H9 (cell line): ENCODE data around the gene PBX1. TPM values are rescaled to one million over a fixed set of nuclear protein-coding genes. Genes with fewer than 3 reads are reported as not detected.

ENCODE experiments used
- DNase-seq: peaks from one replicate; pipeline ENCODE4 v3.0.0-alpha.2; 2017
- H2AFZ ChIP-seq: one replicate; pipeline ENCODE4 v1.6.1; 2013; ENCODE audit warnings: mild to moderate bottlenecking, low read length, control low read depth, moderate library complexity
- H2AK5ac ChIP-seq: 2 replicates; pipeline ENCODE4 v1.6.1; 2013; ENCODE audit warnings: low read length, control low read depth, mixed read lengths; ENCODE audit not compliant: insufficient read length
- H2BK120ac ChIP-seq: one replicate; pipeline ENCODE4 v1.6.1; 2013; ENCODE audit warnings: low read depth, mild to moderate bottlenecking, low read length, control low read depth, inconsistent platforms; ENCODE audit not compliant: poor library complexity, severe bottlenecking
- H2BK12ac ChIP-seq: 2 replicates; pipeline ENCODE4 v1.6.1; 2013; ENCODE audit warnings: low read length, control low read depth, mixed read lengths, low read depth; ENCODE audit not compliant: insufficient read length
- H2BK15ac ChIP-seq: 2 replicates; pipeline ENCODE4 v1.6.1; 2013; ENCODE audit warnings: low read depth, low read length, control low read depth
- H2BK20ac ChIP-seq: one replicate; pipeline ENCODE4 v1.6.1; 2013; ENCODE audit warnings: low read depth, mild to moderate bottlenecking, low read length, control low read depth, inconsistent platforms; ENCODE audit not compliant: poor library complexity, severe bottlenecking
- H2BK5ac ChIP-seq: 2 replicates; pipeline ENCODE4 v1.6.1; 2013; ENCODE audit warnings: low read length, control low read depth, mixed read lengths; ENCODE audit not compliant: insufficient read length
- H3K14ac ChIP-seq: 2 replicates; pipeline ENCODE4 v1.6.1; 2013; ENCODE audit warnings: low read length, control low read depth; ENCODE audit not compliant: insufficient read depth
- H3K18ac ChIP-seq: 2 replicates; pipeline ENCODE4 v1.6.1; 2013; ENCODE audit warnings: low read depth, mild to moderate bottlenecking, mixed read lengths, low read length, control low read depth; ENCODE audit not compliant: insufficient read length
- H3K23ac ChIP-seq: 2 replicates; pipeline ENCODE4 v1.6.1; 2013; ENCODE audit warnings: low read length, control low read depth, mixed read lengths, low read depth; ENCODE audit not compliant: insufficient read length
- H3K23me2 ChIP-seq: 2 replicates; pipeline ENCODE4 v1.6.1; 2013; ENCODE audit warnings: low read depth, mild to moderate bottlenecking, mixed read lengths, low read length, control low read depth; ENCODE audit not compliant: insufficient read length, poor library complexity, severe bottlenecking
- H3K27ac ChIP-seq: 2 replicates; pipeline ENCODE4 v1.5.1; 2013; ENCODE audit warnings: low read length, control low read depth, mixed read lengths, low read depth; ENCODE audit not compliant: insufficient read length
- H3K27me3 ChIP-seq: 2 replicates; pipeline ENCODE4 v1.6.1; 2013; ENCODE audit warnings: low read length, control low read depth, inconsistent platforms; ENCODE audit not compliant: insufficient read depth
- H3K4ac ChIP-seq: 2 replicates; pipeline ENCODE4 v1.6.1; 2013; ENCODE audit warnings: low read depth, mild to moderate bottlenecking, control low read depth, inconsistent platforms, low read length, moderate library complexity
- H3K4me1 ChIP-seq: 2 replicates; pipeline ENCODE4 v1.6.1; 2013; ENCODE audit warnings: low read length, control low read depth, inconsistent platforms; ENCODE audit not compliant: insufficient read depth
- H3K4me2 ChIP-seq: 2 replicates; pipeline ENCODE4 v1.6.1; 2013; ENCODE audit warnings: low read length, control low read depth, mixed read lengths; ENCODE audit not compliant: insufficient read length, insufficient read depth
- H3K56ac ChIP-seq: 2 replicates; pipeline ENCODE4 v1.6.1; 2013; ENCODE audit warnings: low read depth, mild to moderate bottlenecking, mixed read lengths, low read length, control low read depth; ENCODE audit not compliant: insufficient read length
- H3K79me1 ChIP-seq: 2 replicates; pipeline ENCODE4 v1.6.1; 2013; ENCODE audit warnings: low read depth, mild to moderate bottlenecking, moderate library complexity, low read length, control low read depth, inconsistent platforms; ENCODE audit not compliant: insufficient read depth, poor library complexity, severe bottlenecking
- H3K79me2 ChIP-seq: 2 replicates; pipeline ENCODE4 v1.6.1; 2013; ENCODE audit warnings: low read length, control low read depth, inconsistent platforms; ENCODE audit not compliant: insufficient read depth
- H3K9ac ChIP-seq: 2 replicates; pipeline ENCODE4 v1.6.1; 2013; ENCODE audit warnings: low read length, control low read depth, mixed read lengths; ENCODE audit not compliant: insufficient read length; ENCODE audit errors: extremely low read depth
- H3K9me3 ChIP-seq: one replicate; pipeline ENCODE4 v1.6.1; 2013; ENCODE audit warnings: low read depth, low read length, inconsistent platforms; ENCODE audit not compliant: control insufficient read depth
- H3T11ph ChIP-seq: one replicate; pipeline ENCODE4 v1.6.1; 2013; ENCODE audit warnings: mild to moderate bottlenecking, low read length, control low read depth, inconsistent platforms
- H4K20me1 ChIP-seq: one replicate; pipeline ENCODE4 v1.6.1; 2013; ENCODE audit not compliant: control insufficient read depth, insufficient read length, insufficient read depth
- H4K5ac ChIP-seq: 2 replicates; pipeline ENCODE4 v1.6.1; 2013; ENCODE audit warnings: low read depth, mild to moderate bottlenecking, mixed read lengths, low read length, control low read depth; ENCODE audit not compliant: insufficient read length
- H4K8ac ChIP-seq: replicated peaks from 2 replicates; pipeline ENCODE4 v1.6.1; 2013; ENCODE audit warnings: low read length, control low read depth, mixed read lengths, low read depth; ENCODE audit not compliant: insufficient read length
- H4K91ac ChIP-seq: 2 replicates; pipeline ENCODE4 v1.6.1; 2013; ENCODE audit warnings: low read depth, mild to moderate bottlenecking, moderate library complexity, mixed read lengths, low read length, control low read depth; ENCODE audit not compliant: insufficient read length
- H3K27ac Mint-ChIP-seq, 3 experiments: 2 replicates in 2 of 3; 3 replicates in 1 of 3; pipeline ENCODE4 v1.8.0; 2020 to 2021; ENCODE audit warnings: mixed read lengths in 3 of 3, mild to moderate bottlenecking in 1 of 3, moderate library complexity in 1 of 3
- H3K27me3 Mint-ChIP-seq: 2 replicates; pipeline ENCODE4 v1.8.0; 2021; ENCODE audit warnings: low read depth, mild to moderate bottlenecking, moderate library complexity, mixed read lengths
- H3K36me3 Mint-ChIP-seq, 3 experiments: 2 replicates in 2 of 3; 3 replicates in 1 of 3; pipeline ENCODE4 v1.8.0; 2020 to 2021; ENCODE audit warnings: low read depth in 3 of 3, mixed read lengths in 3 of 3; ENCODE audit not compliant: insufficient read depth in 1 of 3
- H3K4me1 Mint-ChIP-seq, 2 experiments: 2 replicates each; pipeline ENCODE4 v1.8.0; 2020; ENCODE audit warnings: mixed read lengths in 2 of 2
- H3K4me3 Mint-ChIP-seq, 2 experiments: 2 replicates in 1 of 2; 3 replicates in 1 of 2; pipeline ENCODE4 v1.8.0; 2020 to 2021; ENCODE audit warnings: mild to moderate bottlenecking in 2 of 2, mixed read lengths in 2 of 2, moderate library complexity in 1 of 2
- H3K9me3 Mint-ChIP-seq, 2 experiments: 2 replicates in 1 of 2; 3 replicates in 1 of 2; pipeline ENCODE4 v1.8.0; 2020; ENCODE audit warnings: mild to moderate bottlenecking in 2 of 2, mixed read lengths in 2 of 2, moderate library complexity in 1 of 2
- WGBS: extraction: QIAGEN DNeasy Blood & Tissue Kit; methylation state at CpG from one replicate; pipeline ENCODE4 v1.1.7; 2013; ENCODE audit warnings: missing lambda C conversion rate, low lambda C conversion rate, mixed read lengths; ENCODE audit not compliant: insufficient read length; ENCODE audit errors: extremely low coverage; 5-methylcytosine and 5-hydroxymethylcytosine counted together
- total RNA-seq: library from RNA; stranded (reverse); gene quantifications from 2 replicates; pipeline ENCODE4 v1.2.1, GENCODE V29; 2021
- TF ChIP-seq, protein P1 (sequence below): fragments of 200-600 bp; sonication (generic); conservative IDR thresholded peaks from 3 replicates; pipeline ENCODE4 v1.8.0; 2021; ENCODE audit warnings: antibody characterized with exemption, mild to moderate bottlenecking

The PBX1 gene
- total RNA-seq, 1 experiment from 2014 or later = 142 TPM

GRCh38 chr1:164658864-164659263 lies 99.9 kb downstream of the PBX1 start:
- Histone ChIP-seq H2BK12ac (no peak overlapping the region), H3K4me2 (no peak overlapping the region), H3K14ac (no peak overlapping the region), H4K5ac (no peak overlapping the region), H3K23ac (no peak overlapping the region), H2AFZ (no peak overlapping the region), H3K23me2 (no peaks in the 10 kb centered on the region), H3K9me3 (no peaks in the 10 kb centered on the region), H2BK120ac (no peak overlapping the region), H3K4me1 (peaks cover 8% of the 10 kb centered on the region), H2BK20ac (no peak overlapping the region), H3K27ac (no peak overlapping the region), H3K9ac (no peak overlapping the region), H3K18ac (no peak overlapping the region), H3K79me2 (peaks cover 5% of the 10 kb centered on the region; the same call in 1 of the 2 replicates), H2AK5ac (no peak overlapping the region), H4K8ac (no peak overlapping the region), H4K91ac (no peak overlapping the region), H4K20me1 (no peaks in the 10 kb centered on the region), H3K79me1 (no peaks in the 10 kb centered on the region), H3K56ac (no peak overlapping the region), H3K4ac (no peak overlapping the region), H3K27me3 (no peaks in the 10 kb centered on the region), H3T11ph (no peak overlapping the region), H2BK5ac (no peak overlapping the region), H2BK15ac (no peak overlapping the region)
- Mint-ChIP-seq H3K27ac (peak overlapping the region in 1 of 3 experiments; percentile 14; a peak in 1 of 7 replicates), H3K36me3 (peaks cover 4% of the 10 kb centered on the region in 3 experiments; a peak in 4 of 7 replicates), H3K27me3 (no peaks in the 10 kb centered on the region), H3K4me1 (peaks cover 38 to 51% of the 10 kb centered on the region in 2 experiments), H3K9me3 (no peaks in the 10 kb centered on the region), H3K4me3 (no peak overlapping the region)
- TF ChIP-seq, protein P1, sequence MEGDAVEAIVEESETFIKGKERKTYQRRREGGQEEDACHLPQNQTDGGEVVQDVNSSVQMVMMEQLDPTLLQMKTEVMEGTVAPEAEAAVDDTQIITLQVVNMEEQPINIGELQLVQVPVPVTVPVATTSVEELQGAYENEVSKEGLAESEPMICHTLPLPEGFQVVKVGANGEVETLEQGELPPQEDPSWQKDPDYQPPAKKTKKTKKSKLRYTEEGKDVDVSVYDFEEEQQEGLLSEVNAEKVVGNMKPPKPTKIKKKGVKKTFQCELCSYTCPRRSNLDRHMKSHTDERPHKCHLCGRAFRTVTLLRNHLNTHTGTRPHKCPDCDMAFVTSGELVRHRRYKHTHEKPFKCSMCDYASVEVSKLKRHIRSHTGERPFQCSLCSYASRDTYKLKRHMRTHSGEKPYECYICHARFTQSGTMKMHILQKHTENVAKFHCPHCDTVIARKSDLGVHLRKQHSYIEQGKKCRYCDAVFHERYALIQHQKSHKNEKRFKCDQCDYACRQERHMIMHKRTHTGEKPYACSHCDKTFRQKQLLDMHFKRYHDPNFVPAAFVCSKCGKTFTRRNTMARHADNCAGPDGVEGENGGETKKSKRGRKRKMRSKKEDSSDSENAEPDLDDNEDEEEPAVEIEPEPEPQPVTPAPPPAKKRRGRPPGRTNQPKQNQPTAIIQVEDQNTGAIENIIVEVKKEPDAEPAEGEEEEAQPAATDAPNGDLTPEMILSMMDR = no peak
- WGBS = no CpG with 5 or more reads among the region's 3 CpGs
- no peak for DNase-seq
